OCI-LY1 (cell line): ENCODE results near the gene G6PC3.

ENCODE experiments used
- H2AFZ ChIP-seq: fragments of 200-600 bp; sonication (generic), shearing (Covaris generic); 2 replicates; pipeline ENCODE4 v1.6.0; 2014; ENCODE audit warnings: antibody characterized with exemption, mild to moderate bottlenecking, low read length
- H3F3A ChIP-seq: fragments of 200-600 bp; sonication (generic), shearing (Covaris generic); 2 replicates; pipeline ENCODE4 v1.6.0; 2014; ENCODE audit warnings: mild to moderate bottlenecking, antibody characterized with exemption, low read length, moderate library complexity; ENCODE audit not compliant: insufficient read depth
- H3K27ac ChIP-seq: fragments of 200-600 bp; sonication (generic); 2 replicates; pipeline ENCODE4 v1.5.1; 2014; ENCODE audit warnings: low read length, mixed run types, mild to moderate bottlenecking, low read depth; ENCODE audit not compliant: poor library complexity, severe bottlenecking
- H3K27me3 ChIP-seq: fragments of 200-600 bp; sonication (generic); 2 replicates; pipeline ENCODE4 v1.6.0; 2014; ENCODE audit warnings: antibody characterized with exemption, mild to moderate bottlenecking, low read length, moderate library complexity; ENCODE audit not compliant: insufficient read depth
- H3K36me3 ChIP-seq: fragments of 200-600 bp; sonication (generic); 2 replicates; pipeline ENCODE4 v1.6.1; 2014; ENCODE audit warnings: mild to moderate bottlenecking, antibody characterized with exemption, low read length, moderate library complexity, mixed read lengths; ENCODE audit not compliant: insufficient read depth
- H3K4me1 ChIP-seq: fragments of 200-600 bp; sonication (generic); 2 replicates; pipeline ENCODE4 v1.5.1; 2014; ENCODE audit warnings: mild to moderate bottlenecking, low read length, moderate library complexity; ENCODE audit not compliant: insufficient read depth, severe bottlenecking
- H3K4me2 ChIP-seq: fragments of 200-600 bp; sonication (generic), shearing (Covaris generic); 2 replicates; pipeline ENCODE4 v1.6.1; 2014; ENCODE audit warnings: low read length
- H3K4me3 ChIP-seq: fragments of 200-600 bp; sonication (generic); 2 replicates; pipeline ENCODE4 v1.5.1; 2014; ENCODE audit warnings: low read length, low read depth, mild to moderate bottlenecking, mixed read lengths; ENCODE audit not compliant: poor library complexity, severe bottlenecking
- H3K79me2 ChIP-seq: fragments of 200-600 bp; shearing (Covaris generic); 2 replicates; pipeline ENCODE4 v1.6.1; 2016; ENCODE audit warnings: mixed run types, low read length, mixed read lengths; ENCODE audit not compliant: insufficient read depth
- H3K9ac ChIP-seq: fragments of 200-600 bp; sonication (generic), shearing (Covaris generic); 2 replicates; pipeline ENCODE4 v1.6.1; 2014; ENCODE audit warnings: mild to moderate bottlenecking, low read length, mixed read lengths
- H3K9me2 ChIP-seq: fragments of 200-600 bp; sonication (generic), shearing (Covaris generic); 2 replicates; pipeline ENCODE4 v1.6.1; 2014; ENCODE audit warnings: low read depth, mild to moderate bottlenecking, low read length, mixed read lengths
- H3K9me3 ChIP-seq: fragments of 200-600 bp; shearing (Covaris generic); 2 replicates; pipeline ENCODE4 v1.6.1; 2014; ENCODE audit warnings: low read length, mixed read lengths
- H4K20me1 ChIP-seq: fragments of 200-600 bp; sonication (generic), shearing (Covaris generic); 2 replicates; pipeline ENCODE4 v1.6.0; 2016; ENCODE audit warnings: mild to moderate bottlenecking, low read length; ENCODE audit not compliant: insufficient read depth
- CTCF ChIP-seq: fragments of 200-600 bp; sonication (generic), shearing (Covaris generic); IDR thresholded peaks from 2 replicates; pipeline ENCODE4 v1.5.1; 2017; ENCODE audit warnings: mild to moderate bottlenecking, antibody characterized with exemption, low read length, moderate library complexity, mixed read lengths
- EZH2 ChIP-seq: fragments of 200-600 bp; sonication (generic), shearing (Covaris generic); IDR thresholded peaks from 2 replicates; pipeline ENCODE4 v1.8.0; 2017; ENCODE audit warnings: borderline replicate concordance, mixed run types, mild to moderate bottlenecking, antibody characterized with exemption, low read length, moderate library complexity, mixed read lengths

Gene G6PC3

GRCh38 chr17:44093231-44093900, 22.8 kb downstream of the G6PC3 start:
- no peak overlapping the region for H2AFZ ChIP-seq
- H3K27ac ChIP-seq = no peak overlapping the region
- H3K4me2 ChIP-seq = no peak overlapping the region
- no peaks in the 10 kb centered on the region for H3K36me3 ChIP-seq
- no peaks in the 10 kb centered on the region for H3F3A ChIP-seq
- no peak overlapping the region for H3K4me3 ChIP-seq
- H3K4me1 ChIP-seq = no peaks in the 10 kb centered on the region
- no peaks in the 10 kb centered on the region for H3K27me3 ChIP-seq
- TF ChIP-seq CTCF = no peak
- no peak for TF ChIP-seq EZH2
- H3K79me2 ChIP-seq = no peaks in the 10 kb centered on the region
- H3K9me2 ChIP-seq = no peaks in the 10 kb centered on the region
- H3K9me3 ChIP-seq = no peaks in the 10 kb centered on the region
- no peak overlapping the region for H3K9ac ChIP-seq
- no peaks in the 10 kb centered on the region for H4K20me1 ChIP-seq

GRCh38 chr17:44094701-44095387, 24.3 kb downstream of the G6PC3 start:
- no peaks in the 10 kb centered on the region for H3K4me1 ChIP-seq
- no peak for TF ChIP-seq CTCF
- no peak for TF ChIP-seq EZH2
- no peaks in the 10 kb centered on the region for H3K79me2 ChIP-seq
- no peaks in the 10 kb centered on the region for H3F3A ChIP-seq
- H3K9me2 ChIP-seq = no peaks in the 10 kb centered on the region
- no peaks in the 10 kb centered on the region for H3K36me3 ChIP-seq
- H3K27ac ChIP-seq = no peak overlapping the region
- no peaks in the 10 kb centered on the region for H3K27me3 ChIP-seq
- H2AFZ ChIP-seq = no peak overlapping the region
- H3K9me3 ChIP-seq = no peaks in the 10 kb centered on the region
- H3K4me3 ChIP-seq = no peak overlapping the region
- H3K4me2 ChIP-seq = no peak overlapping the region
- no peak overlapping the region for H3K9ac ChIP-seq
- no peaks in the 10 kb centered on the region for H4K20me1 ChIP-seq

GRCh38 chr17:44095388-44095646, 24.8 kb downstream of the G6PC3 start:
- H3K4me1 ChIP-seq = no peaks in the 10 kb centered on the region
- H3K9me2 ChIP-seq = no peaks in the 10 kb centered on the region
- no peaks in the 10 kb centered on the region for H3K79me2 ChIP-seq
- no peak overlapping the region for H3K9ac ChIP-seq
- H3K36me3 ChIP-seq = no peaks in the 10 kb centered on the region
- H3K27ac ChIP-seq = no peak overlapping the region
- no peaks in the 10 kb centered on the region for H3F3A ChIP-seq
- no peaks in the 10 kb centered on the region for H4K20me1 ChIP-seq
- no peak overlapping the region for H3K4me2 ChIP-seq
- TF ChIP-seq CTCF (no peak), EZH2 (no peak)
- no peaks in the 10 kb centered on the region for H3K27me3 ChIP-seq
- no peak overlapping the region for H2AFZ ChIP-seq
- H3K9me3 ChIP-seq = no peaks in the 10 kb centered on the region
- no peak overlapping the region for H3K4me3 ChIP-seq
